Measurements from ENCODE around the gene NUPR1.
"Not testable (repeated sequence)": the region's sequence is repeated elsewhere in the genome, so short reads cannot be mapped to it uniquely, and the experiment has no call there.

The NUPR1 gene

DNA sequence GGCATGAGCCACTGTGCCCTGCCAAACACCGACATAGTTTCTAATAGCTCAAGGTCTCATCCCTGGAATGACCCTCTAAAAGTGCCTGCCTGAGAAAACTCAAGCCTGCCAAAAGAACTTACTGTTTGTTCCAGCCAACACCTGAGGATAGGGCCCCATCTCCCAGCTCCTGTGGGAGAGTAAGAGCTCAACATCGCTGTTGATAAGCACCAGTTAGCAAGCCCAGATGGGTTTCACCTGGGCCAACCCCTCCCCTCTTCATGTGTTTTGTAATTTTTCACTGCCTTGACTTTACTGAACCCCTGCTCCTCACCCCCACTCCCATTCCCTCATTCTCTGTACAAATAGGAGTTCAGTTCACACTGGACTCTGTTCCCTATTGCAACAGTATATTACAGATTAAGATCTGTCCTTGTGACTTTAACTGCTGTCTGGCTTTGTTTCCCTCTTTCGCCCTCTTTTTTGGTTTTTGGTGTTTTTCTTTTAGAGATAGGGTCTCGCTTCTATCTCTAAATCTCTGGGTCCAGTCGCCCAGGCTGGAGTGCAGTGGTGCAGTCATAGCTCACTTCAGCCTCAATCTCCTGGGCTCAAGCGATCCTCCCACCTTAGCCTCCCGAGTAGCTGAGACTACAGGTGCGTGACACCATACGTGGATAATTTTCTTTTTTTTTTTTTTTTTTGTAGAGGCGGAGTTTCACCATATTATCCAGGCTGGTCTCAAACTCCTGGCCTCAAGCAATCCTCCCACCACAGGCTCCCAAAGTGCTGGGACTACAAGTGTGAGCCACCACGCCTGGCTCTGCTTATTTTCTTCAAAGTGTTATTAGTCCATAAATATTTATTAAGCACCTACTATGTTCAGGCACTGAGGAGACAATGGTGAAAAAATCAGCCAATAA lies 12.3 kb downstream of the NUPR1 start:
- DNase-seq = no peak

DNA sequence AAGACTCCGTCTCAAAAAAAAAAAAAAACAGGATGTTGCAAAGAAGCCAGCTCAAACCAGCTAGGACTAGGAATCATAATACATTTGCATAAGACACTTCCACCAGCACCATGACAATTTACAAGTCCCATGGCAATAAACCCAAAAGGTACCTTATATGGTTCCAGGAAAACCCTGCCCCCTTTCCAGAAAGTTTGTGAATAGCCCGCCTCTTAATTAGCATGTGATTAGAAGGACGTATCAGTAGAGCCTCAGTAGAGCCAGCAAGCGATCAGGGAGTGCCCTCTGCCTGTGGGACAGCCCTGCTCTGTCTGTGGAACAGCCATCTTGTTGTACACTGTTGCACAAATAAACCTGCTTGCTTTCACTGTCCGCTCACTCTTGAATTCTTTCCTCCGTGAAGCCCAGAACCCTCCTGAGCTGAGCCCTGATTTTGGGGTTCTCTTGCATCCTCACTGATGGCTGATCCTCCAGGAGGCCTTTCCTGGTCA lies 14.0 kb downstream of the NUPR1 start:
- no peak for DNase-seq

DNA sequence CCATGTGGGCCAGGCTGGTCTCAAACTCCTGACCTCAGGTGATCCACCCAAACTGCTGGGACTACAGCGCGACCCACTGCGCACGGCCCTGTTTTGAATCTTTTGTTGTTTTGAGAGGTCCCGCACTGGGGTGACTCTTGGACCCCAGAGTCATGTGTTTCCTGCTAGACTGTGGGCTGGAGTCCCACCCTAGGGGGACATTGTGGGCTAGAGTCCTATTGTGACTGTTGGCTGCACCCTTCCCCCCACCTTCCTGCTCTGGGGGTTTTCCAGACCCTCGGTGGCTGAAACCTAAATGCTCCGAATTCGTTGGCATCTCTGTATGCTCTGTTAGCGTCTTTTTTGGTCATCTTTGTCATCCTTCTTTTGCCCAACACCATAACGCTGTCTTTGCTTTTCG lies 16.0 kb downstream of the NUPR1 start:
- DNase-seq = no peak

DNA sequence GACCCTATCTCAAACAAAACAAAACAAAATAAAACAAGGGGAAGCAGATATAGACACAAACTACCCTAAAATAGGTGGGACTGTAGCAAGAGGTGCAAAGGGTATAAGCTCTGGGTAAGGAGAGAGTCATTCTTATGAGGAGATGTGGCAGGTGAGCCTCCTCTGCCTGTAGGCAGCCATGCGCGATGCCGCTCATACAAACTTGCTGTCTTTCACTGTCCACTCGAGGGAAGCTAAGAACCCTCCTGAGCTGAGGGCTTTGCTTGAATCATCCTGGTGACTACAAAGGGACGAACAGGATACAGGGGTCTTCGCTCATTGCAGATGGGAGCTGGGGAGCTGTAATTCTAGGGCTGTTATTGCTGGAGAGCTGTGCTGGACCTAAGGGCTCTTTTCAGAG lies 17.3 kb downstream of the NUPR1 start:
- DNase-seq = no peak

DNA sequence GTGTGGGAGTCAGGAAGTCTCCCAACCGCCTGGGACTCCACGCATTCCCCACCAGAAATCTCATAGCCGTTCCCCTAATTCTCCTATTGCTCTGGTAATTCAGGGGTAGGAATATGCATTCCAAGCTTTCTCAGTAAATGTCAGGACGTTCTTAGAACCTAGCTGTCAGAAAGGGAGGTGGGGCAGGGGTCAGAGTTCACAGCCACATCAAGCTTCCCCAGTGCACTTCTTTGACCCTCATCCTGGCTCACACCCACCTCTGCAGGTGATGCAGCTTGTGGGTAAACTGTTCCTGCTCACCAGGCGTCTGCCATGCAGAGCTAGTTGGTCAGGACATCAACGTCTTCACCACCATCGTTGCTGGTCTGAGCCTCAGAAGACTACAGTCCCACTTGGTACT lies 18.1 kb downstream of the NUPR1 start:
- no peak for DNase-seq

DNA sequence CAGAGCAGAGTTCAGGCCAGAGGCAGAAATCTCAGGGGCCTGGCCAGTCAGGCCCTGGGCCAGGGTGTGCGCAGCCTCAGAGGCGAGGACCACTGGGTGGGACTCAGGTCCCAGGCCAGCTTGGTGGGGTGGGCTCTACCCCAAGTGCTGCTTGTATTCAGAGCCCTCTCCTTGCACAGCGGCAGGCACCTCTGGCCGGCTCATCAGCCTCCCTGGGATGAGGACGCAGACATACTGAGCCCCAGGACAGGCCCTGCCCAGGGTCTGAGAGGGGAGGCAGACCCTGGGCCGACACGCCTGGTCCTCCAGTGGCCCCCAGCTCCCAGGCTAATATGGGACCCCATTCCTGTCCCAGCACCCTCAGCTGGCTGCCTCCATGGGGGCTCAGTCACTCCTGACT lies 24.5 kb downstream of the NUPR1 start:
- DNase-seq = no peak

DNA sequence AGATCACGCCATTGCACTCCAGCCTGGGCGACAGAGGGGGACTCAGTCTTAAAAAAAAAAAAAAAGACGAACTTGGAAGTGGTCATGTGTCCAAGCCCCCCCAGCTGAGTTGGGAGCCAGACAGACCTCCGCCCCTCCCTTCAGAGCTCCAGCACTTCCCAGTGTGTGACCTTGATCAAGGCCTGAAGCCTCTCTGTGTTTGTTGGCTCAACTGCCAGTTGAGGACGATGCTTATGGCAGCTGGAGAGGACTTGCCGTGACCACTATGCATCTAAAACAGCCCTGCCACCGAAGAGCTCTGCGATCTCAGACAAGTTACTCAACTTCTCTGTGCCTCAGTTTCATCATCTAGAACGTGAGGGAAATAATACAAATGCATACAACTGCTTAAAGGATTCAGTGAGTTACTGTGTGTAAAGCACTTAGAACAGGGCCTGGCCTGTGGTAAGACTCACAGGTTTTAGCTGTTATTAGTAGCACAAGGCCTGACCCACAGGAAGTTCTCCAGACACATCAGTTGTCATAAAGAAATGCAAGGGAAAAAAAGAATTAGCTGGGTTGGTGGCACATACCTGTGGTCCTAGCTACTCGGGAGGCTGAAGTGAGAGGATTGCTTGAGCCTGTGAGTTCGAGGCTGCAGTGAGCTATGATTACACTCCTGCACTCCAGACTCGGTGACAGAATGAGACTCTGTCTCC lies 25.1 kb downstream of the NUPR1 start:
- DNase-seq = no peak

DNA sequence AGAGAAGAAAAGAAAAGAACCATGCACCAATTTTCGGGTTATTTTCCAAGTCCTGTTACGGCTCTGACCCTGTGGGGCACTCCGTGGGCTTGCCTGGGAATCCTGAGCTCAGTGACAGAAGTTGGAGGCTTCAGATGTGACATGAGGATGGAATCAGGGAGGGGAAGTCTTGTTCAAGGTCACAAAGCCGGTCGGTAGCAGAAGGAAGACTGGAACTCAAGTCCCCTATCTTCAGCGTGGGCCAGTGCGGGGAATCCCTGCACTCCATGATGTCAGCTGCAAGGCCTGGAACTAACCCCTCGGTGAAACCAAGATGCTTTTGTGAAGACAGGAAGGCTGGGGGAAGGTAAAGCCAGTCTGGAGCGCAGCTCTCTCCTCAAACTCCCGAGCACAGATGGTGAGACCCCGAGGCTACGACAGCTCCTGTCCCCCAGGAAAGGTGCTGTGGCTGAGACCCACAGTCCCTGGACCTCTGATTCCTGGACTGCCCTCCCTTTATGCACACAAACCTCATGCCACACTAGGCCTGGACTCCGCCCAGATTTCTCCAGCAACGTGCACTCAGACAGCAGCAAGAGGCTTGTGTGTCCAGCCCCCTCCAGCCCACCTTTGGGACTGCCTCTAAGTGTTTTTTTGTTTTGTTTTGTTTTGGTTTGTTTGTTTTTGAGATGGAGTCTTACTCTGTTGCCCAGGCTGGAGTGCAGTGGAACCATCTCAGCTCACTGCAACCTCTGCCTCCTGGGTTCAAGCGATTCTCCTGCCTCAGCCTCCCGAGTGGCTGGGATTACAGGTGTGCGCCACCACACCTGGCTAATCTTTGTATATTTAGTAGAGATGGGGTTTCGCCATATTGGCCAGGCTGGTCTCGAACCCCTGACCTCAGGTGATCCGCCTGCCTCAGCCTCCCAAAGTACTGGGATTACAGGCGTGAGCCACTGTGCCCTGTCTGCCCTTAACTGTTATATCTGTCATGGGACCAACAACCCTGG lies 26.7 kb downstream of the NUPR1 start:
- DNase-seq = no peak

DNA sequence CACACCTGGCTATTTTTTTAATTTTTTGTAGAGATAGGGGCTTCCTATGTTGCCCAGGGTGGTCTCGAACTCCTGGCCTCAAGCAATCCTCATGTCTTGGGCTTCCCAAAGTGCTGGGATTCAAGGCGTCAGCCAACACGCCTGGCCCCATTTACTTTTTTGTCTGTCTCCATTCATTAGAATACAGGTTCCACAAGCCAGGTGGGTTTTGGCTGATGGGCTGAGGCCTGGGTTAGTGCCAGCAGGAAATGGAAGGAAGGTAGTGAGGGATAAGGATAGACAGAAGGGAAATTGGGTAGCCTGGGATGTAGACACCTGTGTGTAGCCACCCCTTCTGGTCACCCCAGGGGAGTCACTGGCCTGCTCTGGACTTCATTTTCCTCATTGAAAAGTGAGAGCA lies 27.7 kb downstream of the NUPR1 start:
- no peak for DNase-seq

DNA sequence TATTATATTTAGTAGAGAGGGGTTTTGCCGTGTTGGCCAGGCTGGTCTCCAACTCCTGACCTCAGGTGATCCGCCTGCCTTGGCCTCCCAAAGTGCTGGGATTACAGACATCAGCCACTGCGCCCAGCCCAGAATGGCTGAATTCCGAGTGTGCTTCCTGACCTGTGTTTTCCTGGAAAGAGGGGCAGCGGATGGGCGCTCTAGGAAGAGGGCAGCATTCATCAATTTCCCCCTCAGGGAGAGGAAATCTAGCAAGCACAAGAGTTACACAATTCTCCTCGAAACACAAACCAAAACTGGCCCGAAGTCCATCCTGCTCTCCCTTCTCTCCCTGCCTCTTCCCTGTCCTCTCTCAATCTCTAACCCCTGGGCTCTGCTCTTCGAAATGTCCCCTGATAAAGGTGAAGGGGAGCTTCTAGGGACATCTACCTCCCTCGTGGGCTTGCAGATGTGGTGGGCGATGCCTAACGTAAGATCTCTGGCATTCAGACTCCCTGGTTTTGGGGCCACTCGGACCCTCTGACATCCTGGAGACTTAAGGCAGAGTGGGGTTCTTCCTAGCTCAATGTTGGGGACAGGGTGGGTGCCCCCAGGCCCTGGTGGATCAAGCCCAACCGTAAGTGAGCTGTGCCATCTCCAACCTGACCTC lies 33.2 kb downstream of the NUPR1 start:
- no peak for DNase-seq

DNA sequence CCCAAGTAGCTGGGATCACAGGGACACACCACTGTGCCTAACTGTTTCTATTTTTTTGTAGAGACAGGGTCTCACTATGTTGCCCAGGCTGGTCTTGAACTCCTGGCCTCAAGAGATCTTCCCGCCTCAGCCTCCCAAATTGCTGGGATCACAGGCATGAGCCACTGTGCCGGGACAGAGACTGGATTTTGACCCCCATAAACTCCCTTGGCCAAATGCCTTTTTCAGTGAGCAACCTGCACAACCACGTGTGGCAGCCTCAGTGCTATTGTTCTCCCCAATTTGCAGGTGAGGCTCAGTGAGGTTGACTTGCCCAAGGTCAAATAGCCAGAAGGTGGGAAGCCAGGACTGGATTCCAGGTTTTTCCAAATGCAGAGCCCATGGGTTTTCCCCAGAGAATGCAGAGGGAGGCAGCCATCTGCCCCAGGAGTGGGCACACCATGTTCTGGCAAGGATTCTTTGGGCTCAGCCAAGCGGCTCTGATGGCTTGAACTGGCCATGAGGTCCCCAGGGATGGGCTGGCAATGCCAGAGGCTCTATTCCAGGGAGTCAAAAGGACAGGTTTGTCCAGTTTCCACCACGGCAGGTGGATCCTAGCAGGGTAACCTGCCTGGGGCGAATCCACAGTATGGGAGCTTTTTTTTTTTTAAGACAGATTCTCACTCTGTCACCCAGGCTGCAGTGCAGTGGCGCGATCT lies 33.9 kb downstream of the NUPR1 start:
- no peak for DNase-seq

DNA sequence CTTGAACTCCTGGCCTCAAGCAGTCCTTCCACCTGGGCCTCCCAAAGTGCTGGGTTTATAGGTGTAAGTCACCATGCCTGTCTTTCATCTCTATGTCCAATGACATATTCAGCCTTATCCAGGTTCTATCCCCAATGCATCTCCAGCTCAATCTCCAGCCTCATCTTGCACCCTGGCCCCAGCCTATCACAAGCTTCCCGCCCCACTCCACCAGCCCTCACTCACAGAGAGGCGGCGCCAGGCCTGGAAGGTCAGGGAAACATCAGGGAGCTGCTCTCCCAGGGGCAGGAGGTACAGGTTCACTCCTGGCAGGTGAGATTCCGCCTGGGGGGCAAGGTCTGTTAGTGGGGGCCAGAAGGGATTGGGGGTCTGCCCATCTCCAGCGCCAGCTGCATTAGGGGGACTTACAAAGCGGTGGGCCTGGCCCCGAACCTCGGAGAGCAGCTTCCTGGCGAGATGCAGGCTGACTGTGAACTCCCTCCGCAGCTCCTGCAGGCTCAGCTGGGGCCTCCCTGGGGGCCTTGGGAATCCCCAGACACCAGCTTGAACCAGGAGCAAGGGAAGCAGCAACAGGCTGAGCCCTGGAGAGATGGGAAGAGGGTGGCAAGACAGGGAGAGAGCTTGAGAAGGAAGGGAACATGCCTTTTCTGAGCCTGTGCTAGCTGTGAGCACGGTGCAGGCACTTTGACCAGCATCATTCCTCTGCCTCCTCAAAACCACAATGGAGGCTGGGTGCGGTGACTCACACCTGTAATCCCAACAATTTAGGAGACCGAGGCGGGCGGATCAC lies 35.1 kb downstream of the NUPR1 start:
- DNase-seq = no peak

DNA sequence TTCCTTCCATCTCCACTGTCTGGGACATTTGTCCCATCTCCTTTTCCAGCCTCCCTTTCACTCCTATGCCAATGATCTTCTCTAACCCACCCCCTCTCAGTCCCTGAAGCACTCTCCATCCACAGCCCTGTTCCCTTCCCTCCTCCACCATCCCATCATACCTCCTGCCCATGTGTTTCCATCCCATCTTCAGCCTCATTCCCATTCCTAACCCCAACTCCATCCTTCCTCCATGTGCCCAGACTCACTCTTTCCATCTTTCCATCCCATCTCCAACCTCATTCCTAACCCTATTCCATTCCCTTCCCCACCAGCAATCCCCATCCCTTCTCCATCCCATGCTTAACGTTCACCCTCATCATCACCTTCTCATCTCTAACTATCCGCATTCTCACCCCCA lies 36.5 kb downstream of the NUPR1 start:
- no peak for DNase-seq

DNA sequence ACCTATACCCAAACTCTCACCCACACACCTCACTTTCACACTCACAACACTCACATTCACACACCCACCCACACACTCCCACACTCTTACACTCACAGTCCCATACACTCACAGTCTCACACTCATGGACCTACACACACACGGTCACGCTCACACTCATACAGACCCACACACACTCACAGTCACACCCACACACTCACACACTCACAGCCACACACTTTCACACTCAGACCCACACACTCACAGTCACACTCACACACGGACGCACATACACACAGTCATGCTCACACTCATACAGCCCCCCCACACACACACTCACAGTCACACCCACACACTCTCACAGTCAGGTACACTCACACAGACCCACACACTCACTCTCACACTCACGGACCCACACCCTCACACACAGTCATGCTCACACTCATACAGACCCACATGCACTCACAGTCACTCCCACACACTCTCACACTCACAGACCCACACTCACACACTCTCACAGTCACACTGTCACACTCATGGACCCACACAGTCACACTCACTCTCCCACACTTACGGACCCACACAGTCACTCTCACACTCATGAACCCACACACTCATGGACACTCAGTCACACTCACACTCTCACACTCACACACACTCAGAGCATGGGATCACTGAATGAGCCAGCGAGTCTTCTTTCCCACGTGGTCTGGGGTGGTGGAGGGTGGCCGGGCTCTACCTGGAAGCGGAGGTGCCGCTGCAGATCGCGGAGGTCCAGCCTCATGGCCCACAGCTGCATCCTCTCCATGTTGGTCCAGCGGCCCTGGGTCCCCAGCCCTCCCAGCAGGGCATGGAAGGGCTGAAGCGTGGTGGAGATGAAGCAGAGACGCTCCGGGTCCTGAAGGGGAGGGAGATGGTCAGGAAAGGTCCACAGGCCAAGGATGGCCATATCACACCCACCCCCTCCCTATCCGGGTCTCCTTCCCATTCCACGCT lies 37.2 kb downstream of the NUPR1 start:
- DNase-seq = no peak

DNA sequence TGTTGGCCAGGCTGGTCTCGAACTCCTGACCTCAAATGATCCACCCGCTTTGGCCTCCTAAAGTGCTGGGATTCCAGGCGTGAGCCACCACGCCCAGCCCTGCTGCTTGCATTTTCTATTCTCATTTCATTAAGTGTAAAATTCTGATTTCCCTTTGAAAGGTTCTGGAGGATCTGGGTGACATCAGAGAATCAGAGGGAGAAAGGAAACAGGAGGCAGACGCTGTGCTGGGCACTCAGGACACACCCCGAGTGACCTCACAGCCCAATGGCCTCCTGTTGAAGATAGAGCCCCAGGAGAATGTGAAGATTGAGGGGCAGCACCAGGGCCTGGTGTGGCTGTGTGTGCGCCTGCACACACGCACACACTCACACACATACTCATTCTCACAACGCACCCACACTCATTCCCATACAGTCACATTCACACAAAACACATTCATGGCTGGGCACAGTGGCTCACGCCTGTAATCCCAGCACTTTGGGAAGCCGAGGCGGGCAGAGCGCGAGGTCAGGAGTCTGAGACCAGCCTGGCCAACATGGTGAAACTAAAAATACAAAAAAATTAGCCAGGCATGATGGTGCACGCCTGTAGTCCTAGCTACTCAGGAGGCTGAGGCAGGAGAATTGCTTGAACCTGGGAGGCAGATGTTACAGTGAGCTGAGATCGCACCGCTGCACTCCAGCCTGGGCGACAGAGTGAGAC lies 38.1 kb downstream of the NUPR1 start:
- not testable (repeated sequence) for DNase-seq

DNA sequence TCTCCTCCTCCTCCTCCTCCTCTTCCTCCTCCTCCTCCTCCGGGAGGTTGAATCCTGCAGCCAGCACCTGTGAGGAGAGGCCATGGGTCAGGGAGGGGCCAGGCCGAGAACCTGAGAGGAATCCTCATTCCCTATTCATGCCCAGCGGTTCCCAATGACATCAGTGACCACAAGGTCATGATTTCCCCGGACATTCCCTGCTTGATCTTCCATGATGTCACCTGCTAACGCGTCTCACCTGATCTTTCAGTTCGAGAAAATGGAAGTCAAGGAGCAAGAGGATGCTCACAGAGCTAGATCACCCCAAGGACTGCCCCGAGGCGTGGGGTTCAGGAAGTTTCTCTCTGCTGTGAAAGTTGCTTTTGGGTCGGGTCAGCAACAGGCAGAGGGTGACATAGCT lies 38.9 kb downstream of the NUPR1 start:
- DNase-seq = no peak

DNA sequence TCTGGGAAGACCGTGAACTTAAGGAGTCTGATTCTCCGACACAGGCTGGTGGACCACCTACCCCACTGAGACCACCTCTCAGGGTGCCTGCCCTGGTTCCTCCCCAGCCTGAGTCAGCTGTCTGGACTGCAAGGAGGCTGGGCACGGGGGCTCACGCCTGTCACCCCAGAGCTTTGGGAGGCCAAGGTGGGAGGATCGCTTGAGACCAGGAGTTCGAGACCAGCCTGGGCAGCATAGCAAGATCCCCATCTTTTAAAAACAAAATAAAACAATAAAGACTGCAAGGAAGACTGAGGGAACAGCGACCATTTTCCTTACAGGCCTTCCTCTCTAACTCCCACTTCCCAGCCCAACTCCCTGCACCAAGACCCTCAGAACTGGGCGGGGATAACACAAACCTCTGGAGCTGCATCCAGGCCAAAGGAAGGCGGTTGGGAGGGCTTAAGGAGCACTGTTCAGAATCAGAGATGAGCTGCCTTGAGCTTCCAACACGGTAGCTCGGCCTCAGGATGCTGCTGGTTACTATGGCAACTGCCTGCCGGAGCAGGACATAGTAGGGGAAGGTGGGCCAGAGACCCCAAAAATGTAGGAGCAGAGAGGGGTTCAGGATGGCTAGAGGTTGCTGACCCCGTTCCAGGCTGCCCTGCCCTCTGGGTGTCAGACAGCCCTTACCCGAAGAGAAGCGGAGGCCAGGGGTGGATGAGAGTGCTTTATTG lies 40.0 kb downstream of the NUPR1 start:
- DNase-seq = no peak

DNA sequence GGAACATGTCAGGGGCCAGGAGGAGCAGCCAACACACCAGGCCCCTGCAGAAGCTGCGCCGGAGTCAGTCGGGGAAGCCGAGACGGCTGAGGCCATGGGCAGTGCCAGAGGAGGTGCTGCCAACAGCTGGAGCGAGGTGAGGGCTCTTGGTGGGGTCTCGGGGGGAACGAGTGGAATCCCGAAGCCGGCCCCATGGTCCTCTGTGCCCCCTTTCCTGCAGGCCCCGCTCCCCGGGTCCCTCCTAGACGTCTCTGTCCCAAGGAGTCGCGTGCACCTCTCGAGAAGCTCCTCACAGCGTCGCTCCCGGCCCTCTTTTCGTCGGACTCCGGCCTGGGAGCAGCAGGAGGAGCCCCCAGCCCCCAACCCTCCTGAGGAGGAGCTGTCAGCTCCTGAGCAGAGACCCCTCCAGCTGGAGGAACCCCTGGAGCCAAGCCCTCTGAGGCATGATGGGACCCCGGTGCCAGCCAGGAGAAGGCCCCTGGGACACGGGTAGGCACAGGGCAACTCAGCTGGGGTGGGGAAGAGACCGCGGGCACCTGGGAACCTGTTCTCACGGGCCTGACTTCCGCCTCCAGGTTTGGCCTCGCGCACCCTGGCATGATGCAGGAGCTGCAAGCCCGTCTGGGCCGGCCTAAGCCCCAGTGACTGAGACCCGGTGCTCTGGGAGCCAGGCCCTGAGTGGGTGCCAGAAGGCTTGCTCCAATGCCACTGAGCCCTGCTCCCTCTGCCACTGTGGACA lies 40.7 kb downstream of the NUPR1 start:
- DNase-seq = no peak

All from activated CD4-positive, alpha-beta T cell treated with anti-CD3 and anti-CD28 coated beads for 4 hours (primary cell).